ENCODE results near the gene LRTM1.

DNA sequence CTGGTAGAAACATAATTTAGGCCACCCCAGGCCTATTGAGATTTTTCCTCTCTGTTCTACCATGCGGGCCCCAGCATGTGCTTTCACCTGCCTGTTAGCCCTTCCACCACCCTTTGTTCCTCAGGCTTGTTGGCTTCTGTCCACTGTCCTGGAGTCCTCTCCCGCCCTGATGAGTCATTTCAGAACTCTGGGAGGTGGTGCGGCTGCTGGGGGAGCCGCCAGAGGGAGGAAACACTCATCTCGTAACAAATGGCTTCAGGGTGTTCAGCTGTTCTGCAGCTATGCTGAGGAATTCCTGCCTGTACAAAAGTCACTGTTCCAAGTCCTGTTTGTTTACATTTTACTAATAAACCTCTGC, 36.3 kb downstream of the LRTM1 start:
- TF ChIP-seq NFE2 (CRISPR knock-in tag; IDR thresholded peaks at IDR 0.05) (no peak), JUN (CRISPR knock-in tag; IDR thresholded peaks at IDR 0.05) (no peak), KDM5A (IDR thresholded peaks at IDR 0.05; ENCODE audit: borderline replicate concordance, low read length) (no peak), GABPB1 (CRISPR knock-in tag; IDR thresholded peaks at IDR 0.05) (no peak), JUND (CRISPR knock-in tag; IDR thresholded peaks at IDR 0.05) (no peak), ZNF724P (CRISPR knock-in tag; IDR thresholded peaks at IDR 0.05; ENCODE audit: borderline replicate concordance) (no peak), FOSL2 (CRISPR knock-in tag; IDR thresholded peaks at IDR 0.05) (peak; percentile 92), ZNF253 (CRISPR knock-in tag; IDR thresholded peaks at IDR 0.05; ENCODE audit: borderline replicate concordance) (no peak), ZNF160 (CRISPR knock-in tag; IDR thresholded peaks at IDR 0.05) (no peak)

Measured in HepG2 (cell line).